Effector memory CD8-positive, alpha-beta T cell (primary cell): ENCODE data around the gene GRK5.

Source experiments
- ATAC-seq: fragments of 150-1000 bp; cut with Tn5 transposase; replicated peaks from 2 replicates; pipeline ENCODE4 v1.10.0; 2021; ENCODE audit warnings: mild to moderate bottlenecking, moderate library complexity
- DNase-seq, 3 experiments: peaks; one replicate each; pipeline ENCODE4 v3.0.0; 2021
- H3K27ac Mint-ChIP-seq, 2 donors: one replicate each; pipeline ENCODE4 v1.8.0; 2022; ENCODE audit warnings: mild to moderate bottlenecking in 2 of 2, mixed read lengths in 2 of 2, moderate library complexity in 2 of 2
- H3K27me3 Mint-ChIP-seq, 2 donors: one replicate each; pipeline ENCODE4 v1.8.0; 2022; ENCODE audit warnings: mixed read lengths in 2 of 2
- H3K36me3 Mint-ChIP-seq: one replicate; pipeline ENCODE4 v1.8.0; 2022; ENCODE audit warnings: mild to moderate bottlenecking, moderate library complexity, mixed read lengths; ENCODE audit not compliant: insufficient read depth
- H3K4me1 Mint-ChIP-seq, 2 donors: one replicate each; pipeline ENCODE4 v1.8.0; 2022; ENCODE audit warnings: low read depth in 2 of 2, mixed read lengths in 2 of 2
- H3K4me3 Mint-ChIP-seq, 2 donors: one replicate each; pipeline ENCODE4 v1.8.0; 2022; ENCODE audit warnings: mild to moderate bottlenecking in 2 of 2, mixed read lengths in 2 of 2, moderate library complexity in 2 of 2
- H3K9me3 Mint-ChIP-seq, 2 donors: one replicate each; pipeline ENCODE4 v1.8.0; 2022; ENCODE audit warnings: mixed read lengths in 2 of 2

Gene GRK5

GRCh38 chr10:119504651-119505050 is 297.3 kb downstream of the GRK5 start:
- no peaks in the 10 kb centered on the region for H3K27me3 Mint-ChIP-seq
- ATAC-seq (no peak), DNase-seq (no peak)
- peaks cover 22% of the 10 kb centered on the region for H3K36me3 Mint-ChIP-seq
- no peaks in the 10 kb centered on the region for H3K9me3 Mint-ChIP-seq
- H3K4me3 Mint-ChIP-seq = peak overlapping the region; percentile 39 to 41
- H3K4me1 Mint-ChIP-seq = peaks cover 26 to 41% of the 10 kb centered on the region in 2 donors
- peak overlapping the region in 1 of 2 donors; percentile 49 for H3K27ac Mint-ChIP-seq

GRCh38 chr10:119505131-119505551 is 297.8 kb downstream of the GRK5 start:
- Mint-ChIP-seq H3K36me3 (peaks cover 22% of the 10 kb centered on the region), H3K4me3 (no peak overlapping the region)

More at GRCh38 chr10:119505131-119505551, 297.8 kb downstream of the GRK5 start:
- Mint-ChIP-seq H3K27me3 (no peaks in the 10 kb centered on the region), H3K27ac (peak overlapping the region in 1 of 2 donors; percentile 32), H3K9me3 (no peaks in the 10 kb centered on the region), H3K4me1 (peaks cover 26 to 42% of the 10 kb centered on the region in 2 donors)
- ATAC-seq (no peak), DNase-seq (no peak)
